Mesendoderm (in vitro differentiated cells): ENCODE data around the gene ZNF512.

Source experiments
- DNase-seq: peaks from one replicate; pipeline ENCODE4 v3.0.0; 2013
- H2AK5ac ChIP-seq: 2 replicates; pipeline ENCODE4 v1.6.1; 2013; ENCODE audit warnings: low read length, inconsistent platforms
- H2BK120ac ChIP-seq: 2 replicates; pipeline ENCODE4 v1.6.1; 2013; ENCODE audit warnings: low read depth, mild to moderate bottlenecking, low read length, moderate library complexity, mixed read lengths
- H2BK15ac ChIP-seq: replicated peaks from 2 replicates; pipeline ENCODE4 v1.6.1; 2013; ENCODE audit warnings: low read depth, mild to moderate bottlenecking, moderate library complexity
- H2BK5ac ChIP-seq: 2 replicates; pipeline ENCODE4 v1.6.1; 2013; ENCODE audit warnings: low read length, inconsistent platforms
- H3K18ac ChIP-seq: 2 replicates; pipeline ENCODE4 v1.6.1; 2013; ENCODE audit warnings: mild to moderate bottlenecking, low read length, mixed read lengths
- H3K23ac ChIP-seq: one replicate; pipeline ENCODE4 v1.6.1; 2013; ENCODE audit warnings: low read length
- H3K27ac ChIP-seq: 2 replicates; pipeline ENCODE4 v1.5.1; 2013; ENCODE audit warnings: low read depth, mild to moderate bottlenecking, inconsistent platforms, low read length, moderate library complexity
- H3K27me3 ChIP-seq: 2 replicates; pipeline ENCODE4 v1.6.1; 2013; ENCODE audit warnings: low read length, control low read depth, mild to moderate bottlenecking, inconsistent platforms; ENCODE audit not compliant: insufficient read depth, poor library complexity
- H3K36me3 ChIP-seq: 2 replicates; pipeline ENCODE4 v1.6.1; 2013; ENCODE audit warnings: low read length, inconsistent platforms; ENCODE audit not compliant: control insufficient read depth, insufficient read depth
- H3K4ac ChIP-seq: one replicate; pipeline ENCODE4 v1.6.1; 2013; ENCODE audit warnings: low read depth, mild to moderate bottlenecking, low read length, moderate library complexity
- H3K4me1 ChIP-seq: 2 replicates; pipeline ENCODE4 v1.6.1; 2013; ENCODE audit warnings: low read depth, low read length, inconsistent platforms; ENCODE audit not compliant: control insufficient read depth
- H3K4me2 ChIP-seq: 2 replicates; pipeline ENCODE4 v1.6.1; 2013; ENCODE audit warnings: low read length
- H3K4me3 ChIP-seq: 2 replicates; pipeline ENCODE4 v1.5.1; 2013; ENCODE audit warnings: mild to moderate bottlenecking, low read length
- H3K56ac ChIP-seq: one replicate; pipeline ENCODE4 v1.6.1; 2013; ENCODE audit warnings: low read length
- H3K79me1 ChIP-seq: 2 replicates; pipeline ENCODE4 v1.6.1; 2013; ENCODE audit warnings: low read length, inconsistent platforms
- H3K79me2 ChIP-seq: 2 replicates; pipeline ENCODE4 v1.6.1; 2013; ENCODE audit warnings: mild to moderate bottlenecking, low read length; ENCODE audit not compliant: control insufficient read depth, insufficient read depth
- H3K9ac ChIP-seq: 2 replicates; pipeline ENCODE4 v1.6.1; 2013; ENCODE audit warnings: low read length, inconsistent platforms
- H4K5ac ChIP-seq: one replicate; pipeline ENCODE4 v1.6.1; 2013; ENCODE audit warnings: low read length
- H4K8ac ChIP-seq: one replicate; pipeline ENCODE4 v1.6.1; 2013; ENCODE audit warnings: low read depth, mild to moderate bottlenecking, control low read depth, low read length, moderate library complexity
- WGBS: extraction: QIAGEN DNeasy Blood & Tissue Kit; methylation state at CpG from one replicate; pipeline ENCODE4 v1.1.7; 2013; ENCODE audit warnings: low lambda C conversion rate, missing lambda C conversion rate; ENCODE audit not compliant: insufficient coverage; ENCODE audit errors: extremely low coverage; 5-methylcytosine and 5-hydroxymethylcytosine counted together

ZNF512 gene

DNA sequence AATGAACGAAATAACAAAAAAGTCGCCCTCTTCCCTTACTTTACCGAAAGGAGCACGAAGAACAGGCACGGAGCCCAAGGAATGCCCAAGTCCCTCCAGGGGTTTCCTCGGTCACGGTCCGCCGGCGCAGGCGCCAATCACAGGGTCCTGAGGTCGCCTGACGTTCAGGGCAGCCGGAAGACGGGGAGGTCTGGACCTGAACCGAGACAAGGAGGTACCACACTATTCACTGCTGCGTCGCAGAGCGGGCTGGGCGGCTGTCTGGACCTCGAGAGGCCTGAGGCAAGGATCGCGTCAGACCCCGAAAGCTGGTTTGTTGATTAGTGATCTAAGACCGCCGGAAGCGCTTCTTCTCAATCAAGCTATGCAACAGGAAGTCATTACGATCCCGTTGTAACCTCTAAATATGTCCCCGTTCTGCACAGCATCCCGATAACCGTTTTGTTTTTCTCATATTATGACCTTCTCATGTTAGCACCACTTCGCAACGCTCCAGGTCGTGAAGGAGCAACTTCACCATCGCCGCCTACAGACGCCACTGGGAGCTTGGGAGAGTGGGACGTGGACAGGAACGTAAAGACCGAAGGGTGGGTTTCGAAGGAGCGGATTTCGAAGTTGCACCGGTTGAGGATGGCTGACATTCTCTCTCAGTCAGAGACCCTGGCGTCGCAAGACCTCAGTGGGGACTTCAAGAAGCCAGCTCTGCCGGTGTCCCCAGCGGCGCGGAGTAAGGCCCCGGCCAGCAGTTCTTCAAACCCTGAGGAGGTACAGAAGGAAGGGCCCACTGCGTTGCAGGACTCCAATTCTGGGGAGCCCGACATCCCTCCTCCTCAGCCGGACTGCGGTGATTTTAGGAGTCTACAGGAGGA lies 80.7 kb downstream of the ZNF512 start, which contains the start of the genes SLC4A1AP and SUPT7L:
TSS of gene SLC4A1AP (plus strand) at position 605 of the 869 bp plus-strand sequence. CDS start at position 631, 26 bp downstream.
TSS of gene SUPT7L (minus strand) at position 330 of the 869 bp plus-strand sequence. CDS start 1,422 bp downstream, outside the sequence.
- no peak within 1 kb of the TSS for H2BK120ac ChIP-seq
- no peak within 1 kb of the TSS for H2BK15ac ChIP-seq
- peak within 1 kb of the TSS; percentile 78 for H2BK5ac ChIP-seq
- H3K36me3 ChIP-seq = peaks cover 6% of the 10 kb centered on the region
- H3K56ac ChIP-seq = peak within 1 kb of the TSS; percentile 84
- no peak within 1 kb of the TSS for H4K5ac ChIP-seq
- WGBS = no CpG with 5 or more reads among the region's 56 CpGs
- H3K79me2 ChIP-seq = peaks cover 19% of the 10 kb centered on the region
- H3K4ac ChIP-seq = peak within 1 kb of the TSS; percentile 73
- no peaks in the 10 kb centered on the region for H3K27me3 ChIP-seq
- H3K23ac ChIP-seq = peak within 1 kb of the TSS; percentile 45
- H3K79me1 ChIP-seq = peaks cover 17% of the 10 kb centered on the region
- H3K4me1 ChIP-seq = peaks cover 2% of the 10 kb centered on the region
- H3K27ac ChIP-seq = peak within 1 kb of the TSS; percentile 39
- peak; percentile 93 for DNase-seq
- peak within 1 kb of the TSS; percentile 76 for H3K18ac ChIP-seq
- peak within 1 kb of the TSS; percentile 91 for H3K9ac ChIP-seq
- no peak within 1 kb of the TSS for H2AK5ac ChIP-seq
- H3K4me2 ChIP-seq = peak within 1 kb of the TSS; percentile 85
- H3K4me3 ChIP-seq = peak within 1 kb of the TSS; percentile 92
- peak within 1 kb of the TSS; percentile 16 for H4K8ac ChIP-seq

DNA sequence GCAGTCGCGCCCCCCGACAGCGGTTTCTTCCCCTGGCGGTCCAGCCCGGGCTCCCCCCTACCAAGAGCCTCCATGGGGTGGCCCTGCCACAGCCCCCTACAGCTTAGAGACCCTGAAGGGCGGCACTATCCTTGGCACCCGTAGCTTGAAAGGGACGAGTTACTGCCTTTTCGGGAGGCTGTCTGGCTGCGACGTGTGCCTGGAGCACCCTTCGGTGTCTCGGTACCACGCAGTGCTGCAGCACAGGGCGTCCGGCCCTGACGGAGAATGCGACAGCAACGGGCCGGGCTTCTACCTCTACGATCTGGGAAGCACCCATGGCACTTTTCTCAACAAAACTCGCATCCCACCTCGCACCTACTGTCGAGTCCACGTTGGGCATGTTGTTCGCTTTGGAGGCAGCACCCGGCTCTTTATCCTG lies 81.3 kb downstream of the ZNF512 start:
- DNase-seq = no peak
- no peak overlapping the region for H3K27ac ChIP-seq
- H3K56ac ChIP-seq = peak overlapping the region; percentile 84
- H3K9ac ChIP-seq = peak overlapping the region; percentile 91
- no peak overlapping the region for H2BK120ac ChIP-seq
- H3K4me2 ChIP-seq = peak overlapping the region; percentile 39
- no peak overlapping the region for H2BK15ac ChIP-seq
- no peak overlapping the region for H3K18ac ChIP-seq
- peaks cover 17% of the 10 kb centered on the region for H3K79me1 ChIP-seq
- H4K8ac ChIP-seq = no peak overlapping the region
- H3K4ac ChIP-seq = peak overlapping the region; percentile 73
- WGBS = no CpG with 5 or more reads among the region's 28 CpGs
- peaks cover 19% of the 10 kb centered on the region for H3K79me2 ChIP-seq
- H2AK5ac ChIP-seq = no peak overlapping the region
- H4K5ac ChIP-seq = no peak overlapping the region
- no peak overlapping the region for H2BK5ac ChIP-seq
- peaks cover 2% of the 10 kb centered on the region for H3K4me1 ChIP-seq
- no peaks in the 10 kb centered on the region for H3K27me3 ChIP-seq
- peak overlapping the region; percentile 45 for H3K23ac ChIP-seq
- H3K36me3 ChIP-seq = peaks cover 6% of the 10 kb centered on the region
- peak overlapping the region; percentile 92 for H3K4me3 ChIP-seq

DNA sequence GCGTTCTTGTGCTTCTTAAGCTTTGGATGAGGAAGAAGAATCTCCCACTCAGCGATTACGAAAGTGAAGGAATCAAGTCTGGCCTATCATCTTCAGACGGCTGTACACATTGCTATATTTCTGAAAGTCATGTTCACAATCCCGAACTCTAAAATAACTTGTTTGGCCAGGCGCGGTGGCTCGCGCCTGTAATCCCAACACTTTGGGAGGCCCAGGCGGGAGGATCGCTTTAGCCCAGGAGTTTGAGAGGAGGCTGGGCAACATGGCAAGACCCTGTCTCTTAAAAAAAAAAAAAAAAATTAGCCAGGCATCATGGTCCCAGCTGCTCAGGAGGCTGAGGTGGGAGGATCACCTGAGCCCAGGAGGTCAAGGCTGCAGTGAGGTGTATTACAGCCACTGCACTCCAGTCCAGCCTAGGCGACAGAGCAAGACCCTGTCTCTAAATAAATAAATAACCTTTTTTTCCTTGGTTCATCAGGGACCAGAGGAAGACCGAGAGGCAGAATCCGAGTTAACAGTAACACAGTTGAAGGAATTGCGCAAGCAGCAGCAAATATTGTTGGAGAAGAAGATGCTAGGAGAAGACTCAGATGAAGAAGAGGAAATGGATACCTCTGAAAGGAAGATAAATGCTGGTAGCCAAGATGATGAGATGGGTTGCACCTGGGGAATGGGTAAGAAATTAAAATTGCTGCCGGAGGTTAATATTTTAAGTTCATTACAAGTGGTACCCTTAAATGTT lies 82.0 kb downstream of the ZNF512 start:
- H2AK5ac ChIP-seq = no peak overlapping the region
- H3K4ac ChIP-seq = no peak overlapping the region
- no peaks in the 10 kb centered on the region for H3K27me3 ChIP-seq
- peaks cover 17% of the 10 kb centered on the region for H3K79me1 ChIP-seq
- no peak overlapping the region for H3K23ac ChIP-seq
- H2BK120ac ChIP-seq = no peak overlapping the region
- H3K79me2 ChIP-seq = peaks cover 19% of the 10 kb centered on the region
- H3K56ac ChIP-seq = peak overlapping the region; percentile 84
- no peak overlapping the region for H2BK5ac ChIP-seq
- H3K4me2 ChIP-seq = peak overlapping the region; percentile 39
- no peak overlapping the region for H4K5ac ChIP-seq
- no peak overlapping the region for H4K8ac ChIP-seq
- H3K27ac ChIP-seq = no peak overlapping the region
- peak overlapping the region; percentile 91 for H3K9ac ChIP-seq
- H3K4me3 ChIP-seq = peak overlapping the region; percentile 92
- H3K36me3 ChIP-seq = peaks cover 6% of the 10 kb centered on the region
- H2BK15ac ChIP-seq = no peak overlapping the region
- H3K18ac ChIP-seq = no peak overlapping the region
- H3K4me1 ChIP-seq = peaks cover 2% of the 10 kb centered on the region
- no CpG with 5 or more reads among the region's 16 CpGs for WGBS
- no peak for DNase-seq

DNA sequence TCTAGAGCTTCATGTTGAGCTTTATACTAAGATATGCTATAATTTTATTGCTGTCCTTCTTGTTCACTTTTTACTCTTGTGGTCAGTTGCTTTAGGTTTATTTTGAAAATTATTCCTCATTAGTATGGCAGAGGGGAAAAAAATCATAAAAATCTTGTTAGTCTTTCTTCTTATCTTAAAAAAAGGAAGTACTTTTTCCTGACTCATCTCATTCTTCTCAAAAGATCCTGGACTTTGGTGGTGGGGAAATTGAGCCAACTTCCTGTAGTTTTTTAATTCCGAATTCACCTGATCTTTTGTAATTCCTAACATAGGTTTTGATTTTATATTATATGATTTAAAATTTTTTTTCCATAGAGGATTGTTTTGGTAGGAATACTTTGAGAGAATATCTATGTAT lies 84.6 kb downstream of the ZNF512 start:
- Histone ChIP-seq H3K9ac (no peak overlapping the region), H3K27ac (no peak overlapping the region), H3K18ac (no peak overlapping the region), H3K79me2 (peaks cover 15% of the 10 kb centered on the region), H3K36me3 (no peaks in the 10 kb centered on the region), H3K4ac (no peak overlapping the region), H2BK5ac (no peak overlapping the region), H2AK5ac (no peak overlapping the region), H3K79me1 (peaks cover 10% of the 10 kb centered on the region), H3K56ac (no peak overlapping the region), H3K23ac (no peak overlapping the region), H4K5ac (no peak overlapping the region), H3K4me3 (no peak overlapping the region), H2BK120ac (no peak overlapping the region), H4K8ac (no peak overlapping the region), H3K4me2 (no peak overlapping the region), H2BK15ac (no peak overlapping the region), H3K27me3 (no peaks in the 10 kb centered on the region), H3K4me1 (peaks cover 2% of the 10 kb centered on the region)
- DNase-seq = no peak
- WGBS = no CpG with 5 or more reads among the region's 1 CpG

DNA sequence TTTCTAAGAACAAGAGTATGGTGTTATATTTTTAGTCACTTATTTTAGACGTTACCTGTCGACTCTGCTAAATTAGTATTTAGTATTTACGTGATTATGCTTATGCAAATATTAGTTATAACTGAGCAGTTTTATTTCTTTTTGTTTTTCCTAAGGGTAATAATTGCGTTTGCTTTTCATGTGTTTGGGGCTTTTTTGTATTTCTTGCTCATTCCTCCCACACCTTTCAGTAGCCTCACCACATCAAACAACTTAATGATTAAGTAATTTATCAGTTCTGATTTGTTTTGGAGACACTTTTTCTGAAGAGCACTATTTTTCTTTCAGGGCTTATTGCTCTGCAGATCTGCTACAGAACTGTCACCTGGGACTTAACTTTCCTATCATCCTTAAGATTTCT lies 88.4 kb downstream of the ZNF512 start:
- Histone ChIP-seq H3K79me1 (no peaks in the 10 kb centered on the region), H3K36me3 (no peaks in the 10 kb centered on the region), H2BK120ac (no peak overlapping the region), H4K5ac (no peak overlapping the region), H2BK15ac (no peak overlapping the region), H3K79me2 (no peaks in the 10 kb centered on the region), H2AK5ac (no peak overlapping the region), H3K18ac (no peak overlapping the region), H4K8ac (no peak overlapping the region), H3K23ac (no peak overlapping the region), H3K4ac (no peak overlapping the region), H3K9ac (no peak overlapping the region), H2BK5ac (no peak overlapping the region), H3K4me3 (no peak overlapping the region), H3K4me2 (no peak overlapping the region), H3K27me3 (no peaks in the 10 kb centered on the region), H3K4me1 (no peaks in the 10 kb centered on the region), H3K56ac (no peak overlapping the region), H3K27ac (no peak overlapping the region)
- no peak for DNase-seq
- WGBS = no CpG with 5 or more reads among the region's 4 CpGs
